ENCODE measurements around the gene SELENOM. TPM values are rescaled to one million over a fixed set of nuclear protein-coding genes. Genes with fewer than 3 reads are reported as not detected.
A peak's percentile ranks its signal among the peaks of the same experiment; 100 is the strongest.

The SELENOM gene
- total and polyA plus RNA-seq, 2 of the 8 experiments (the other 6 are each of a cell fraction or from before 2014, with no cell fraction given) = 22.7 to 40.0 TPM

DNA sequence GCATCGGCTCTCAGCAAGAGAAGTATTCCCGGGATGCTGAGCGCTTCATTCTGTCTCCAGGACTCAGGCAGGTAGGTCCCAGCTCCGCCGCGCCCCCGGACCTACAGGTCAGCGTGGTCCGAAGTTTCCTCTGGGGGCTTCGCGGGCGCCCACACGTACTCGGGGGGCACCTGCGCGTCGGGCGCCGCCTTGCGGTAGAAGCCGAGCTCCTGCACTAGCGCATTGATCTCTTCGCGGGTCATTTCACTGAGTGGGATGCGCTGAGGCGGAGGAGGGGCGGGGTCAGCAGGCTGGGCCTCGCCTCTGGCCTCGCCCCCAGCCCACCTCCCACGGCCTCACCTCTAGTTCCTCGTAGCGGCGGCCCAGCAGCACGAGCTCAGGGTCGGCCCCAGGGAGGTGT, 2.5 kb downstream of the SELENOM start:
- peaks cover 0 to 15% (median 11%) of the 10 kb centered on the region in 4 experiments; a peak in 5 of 7 replicates for H3K4me1 ChIP-seq (replicated peaks in 1 of 4; ENCODE audit: control insufficient read depth in 3 of 4, insufficient read depth in 4 of 4, low read length in 3 of 4)
- CTCF ChIA-PET (ENCODE audit: partially characterized antibody) = interaction anchor here (0.7 to 16.8 kb wide), 28 partner anchors 10 to 188 kb away, joined by 3 to 207 read pairs (median 4); partner anchors contain the start of genes INPP5J, PIK3IP1, PLA2G3 and RNF185
- no peaks in the 10 kb centered on the region for H3K9me3 ChIP-seq (ENCODE audit: insufficient read depth in 2 of 2, low read depth in 1 of 2, low read length in 1 of 2)
- no peak overlapping the region for H2AK5ac ChIP-seq (ENCODE audit: low read depth, low read length)
- no peak overlapping the region; the same call in 1 of the 2 replicates for H2BK5ac ChIP-seq (ENCODE audit: low read depth, low read length)
- POLR2A ChIA-PET (ENCODE audit: partially characterized antibody) = interaction anchor here (0.6 to 2.3 kb wide), 11 partner anchors 9 to 174 kb away, joined by 3 to 25 read pairs (median 4); partner anchors contain the start of genes INPP5J, MORC2, RNF185 and TUG1
- no peak overlapping the region for H2AFZ ChIP-seq (ENCODE audit: low read length)
- no peak overlapping the region for H3K27ac ChIP-seq (ENCODE audit: low read depth, low read length)
- H4K91ac ChIP-seq (replicated peaks; ENCODE audit: insufficient read length, low read length) = no peak overlapping the region
- H3K23ac ChIP-seq (ENCODE audit: insufficient read length) = no peak overlapping the region
- 11% methylated on average over 30 of the region's 35 CpGs; no CpG with 5 or more reads in 1 of the 2 experiments for WGBS, 2 experiments (ENCODE audit: extremely low coverage in 1 of 2, insufficient coverage in 1 of 2, insufficient read length in 1 of 2, insufficient replicate concordance in 2 of 2, low coverage in 1 of 2, low lambda C conversion rate in 2 of 2, missing lambda C conversion rate in 1 of 2)
- H3K27me3 ChIP-seq (replicated peaks in 1 of 4; ENCODE audit: control insufficient read depth in 3 of 4, extremely low read depth in 1 of 4, insufficient read depth in 3 of 4, low read length in 3 of 4) = peaks cover 10 to 23% (median 22%) of the 10 kb centered on the region in 4 experiments
- H3K56ac ChIP-seq (replicated peaks; ENCODE audit: insufficient read length, low read depth, low read length) = no peak overlapping the region
- H4K5ac ChIP-seq (ENCODE audit: insufficient read length, low read depth, low read length) = no peak overlapping the region
- no peak overlapping the region for H3K4ac ChIP-seq (replicated peaks; ENCODE audit: insufficient read length, low read depth, low read length)
- no peak overlapping the region for H3K9ac ChIP-seq (replicated peaks in 1 of 4; ENCODE audit: extremely low read depth in 1 of 4, low read depth in 3 of 4, low read length in 3 of 4)
- FAIRE-seq (no peak), DNase-seq (ENCODE audit: low read depth in 1 of 2, low spot score in 2 of 2) (peak; percentile 68 to 89)
- peak overlapping the region; percentile 61 to 66 for H3K4me2 ChIP-seq (ENCODE audit: insufficient read depth in 1 of 2, low read depth in 2 of 2, low read length in 2 of 2)
- no peak overlapping the region for H3K14ac ChIP-seq (ENCODE audit: insufficient read length)
- no peak overlapping the region for H2BK120ac ChIP-seq (replicated peaks; ENCODE audit: low read depth, low read length)
- peaks cover 0 to 8% of the 10 kb centered on the region in 2 experiments for H4K20me1 ChIP-seq (replicated peaks in 1 of 2; ENCODE audit: control insufficient read depth in 1 of 2, insufficient read depth in 2 of 2, low read length in 2 of 2)
- no peaks in the 10 kb centered on the region for H3K36me3 ChIP-seq (ENCODE audit: control insufficient read depth in 2 of 4, insufficient read depth in 4 of 4, low read length in 3 of 4)
- no peaks in the 10 kb centered on the region for H3K79me2 ChIP-seq (ENCODE audit: control insufficient read depth in 1 of 2, insufficient read depth in 2 of 2, low read length in 2 of 2)
- H3K18ac ChIP-seq (ENCODE audit: extremely low read depth, low read length) = no peak overlapping the region; the same call in 1 of the 2 replicates
- no peaks in the 10 kb centered on the region; the same call in 1 of the 2 replicates for H3K79me1 ChIP-seq (ENCODE audit: low read depth, low read length)
- 0 out of 2 replicates have a peak overlapping the region, but pooled peaks have one; percentile 22 for H2BK12ac ChIP-seq (ENCODE audit: low read depth, low read length)
- H3K4me3 ChIP-seq (ENCODE audit: extremely low read depth in 1 of 4, insufficient read depth in 2 of 4, low read depth in 3 of 4, low read length in 4 of 4) = peak overlapping the region in 3 of 4 experiments; percentile 18 to 46 (median 23); a peak in 4 of 8 replicates
- peaks cover 8% of the 10 kb centered on the region; the same call in 1 of the 2 replicates for H3K23me2 ChIP-seq (ENCODE audit: low read depth, low read length)
- no peak overlapping the region; the same call in 1 of the 2 replicates for H4K8ac ChIP-seq (ENCODE audit: extremely low read depth, insufficient read depth, low read length)
- no peak overlapping the region for H2BK20ac ChIP-seq (ENCODE audit: low read length)
- H2BK15ac ChIP-seq (ENCODE audit: low read length) = no peak overlapping the region
- TF ChIP-seq, protein P1, sequence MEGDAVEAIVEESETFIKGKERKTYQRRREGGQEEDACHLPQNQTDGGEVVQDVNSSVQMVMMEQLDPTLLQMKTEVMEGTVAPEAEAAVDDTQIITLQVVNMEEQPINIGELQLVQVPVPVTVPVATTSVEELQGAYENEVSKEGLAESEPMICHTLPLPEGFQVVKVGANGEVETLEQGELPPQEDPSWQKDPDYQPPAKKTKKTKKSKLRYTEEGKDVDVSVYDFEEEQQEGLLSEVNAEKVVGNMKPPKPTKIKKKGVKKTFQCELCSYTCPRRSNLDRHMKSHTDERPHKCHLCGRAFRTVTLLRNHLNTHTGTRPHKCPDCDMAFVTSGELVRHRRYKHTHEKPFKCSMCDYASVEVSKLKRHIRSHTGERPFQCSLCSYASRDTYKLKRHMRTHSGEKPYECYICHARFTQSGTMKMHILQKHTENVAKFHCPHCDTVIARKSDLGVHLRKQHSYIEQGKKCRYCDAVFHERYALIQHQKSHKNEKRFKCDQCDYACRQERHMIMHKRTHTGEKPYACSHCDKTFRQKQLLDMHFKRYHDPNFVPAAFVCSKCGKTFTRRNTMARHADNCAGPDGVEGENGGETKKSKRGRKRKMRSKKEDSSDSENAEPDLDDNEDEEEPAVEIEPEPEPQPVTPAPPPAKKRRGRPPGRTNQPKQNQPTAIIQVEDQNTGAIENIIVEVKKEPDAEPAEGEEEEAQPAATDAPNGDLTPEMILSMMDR (IDR thresholded peaks at IDR 0.05; ENCODE audit: control extremely low read depth in 1 of 3, insufficient read depth in 1 of 3, low read depth in 1 of 3, low read length in 3 of 3) = peak; percentile 89 to 92 (median 89)
- peak; percentile 44; the same call in 1 of the 2 replicates for TF ChIP-seq SP4 (IDR thresholded peaks at IDR 0.05; ENCODE audit: low read length)
- TF ChIP-seq SIN3A (conservative IDR thresholded peaks at IDR 0.05 in 1 of 2, IDR thresholded peaks at IDR 0.05 in 1 of 2; ENCODE audit: low read depth in 1 of 2, low read length in 2 of 2) = 0 out of 4 replicates have a peak, but pooled peaks of 1 of the 2 experiments have one; percentile 33
- TF ChIP-seq SP1 (IDR thresholded peaks at IDR 0.05; ENCODE audit: low read depth, low read length) = no peak
- TF ChIP-seq GTF2F1 (IDR thresholded peaks at IDR 0.05; ENCODE audit: borderline replicate concordance, low read depth, low read length) = no peak
- no peak for TF ChIP-seq BCL11A (IDR thresholded peaks at IDR 0.05; ENCODE audit: low read depth in 2 of 2, low read length in 2 of 2)
- no peak for TF ChIP-seq JUN (IDR thresholded peaks at IDR 0.05; ENCODE audit: low read depth, low read length)
- no peak for TF ChIP-seq KDM5A (IDR thresholded peaks at IDR 0.05; ENCODE audit: low read length)
- TF ChIP-seq MAX (IDR thresholded peaks at IDR 0.05) = peak; percentile 77
- TF ChIP-seq SIX5 (IDR thresholded peaks at IDR 0.05; ENCODE audit: low read depth, low read length) = no peak
